K562 (cell line): ENCODE measurements around the gene CPB1. TPM values are rescaled to one million over a fixed set of nuclear protein-coding genes. Genes with fewer than 3 reads are reported as not detected.

ENCODE experiments used
- ATAC-seq: fragments of 200-7000 bp; cut with Tn5 transposase; 3 replicates; pipeline ENCODE4 v1.9.1; 2020; ENCODE audit warnings: moderate library complexity
- BruUV-seq: library from RNA; stranded (reverse); fragments of 400-500 nt; replicated peaks from 2 replicates; lab custom pipeline; 2021; lab: Mats Ljungman, UMichigan
- CTCF ChIA-PET: fragments of 300-600 bp; formaldehyde crosslinking; extraction: SDS; loops from one replicate; lab custom pipeline; 2021; ENCODE audit warnings: low intra/inter-chr PET ratio; lab: Yijun Ruan, JAX
- POLR2A ChIA-PET: fragments of 300-600, 350-650 bp; sonication (Branson Sonifier 250); formaldehyde crosslinking; extraction: SDS; loops from one replicate; lab custom pipeline; 2021; ENCODE audit warnings: antibody characterized with exemption, inconsistent platforms; lab: Yijun Ruan, JAX
- DNase-seq, 4 experiments: peaks; one replicate each; pipeline versions ENCODE4 v3.0.0 to v3.0.0-alpha.2; 2011 to 2018; ENCODE audit warnings: low spot score in 3 of 4, mixed read lengths in 3 of 4; ENCODE audit errors: extremely low read depth in 1 of 4
- FAIRE-seq: peaks from 2 replicates; lab custom pipeline; 2011; peaks lifted over from hg19 to GRCh38; lab: Jason Lieb, UNC
- H2AFZ ChIP-seq: 2 replicates; pipeline ENCODE4 v1.6.0; 2011; ENCODE audit warnings: low read depth, low read length, control low read depth, inconsistent platforms
- H3K27ac ChIP-seq: fragments of 200-600 bp; 3 replicates; pipeline ENCODE4 v1.8.0; 2011; ENCODE audit warnings: low read depth, mild to moderate bottlenecking, control low read depth, inconsistent platforms, low read length, moderate library complexity, mixed read lengths; ENCODE audit errors: extremely low read depth
- H3K27me3 ChIP-seq, 2 experiments: fragments of 300-600 bp in 1 of 2; 2 replicates in 1 of 2; 3 replicates in 1 of 2; pipeline versions ENCODE4 v1.6.0 to v1.8.0; 2011; ENCODE audit warnings: inconsistent platforms in 2 of 2, low read length in 2 of 2, mild to moderate bottlenecking in 1 of 2, mixed read lengths in 1 of 2, moderate library complexity in 1 of 2; ENCODE audit not compliant: control insufficient read depth in 2 of 2, insufficient read depth in 2 of 2
- H3K36me3 ChIP-seq: fragments of 300-600 bp; 3 replicates; pipeline ENCODE4 v1.8.0; 2011; ENCODE audit warnings: mild to moderate bottlenecking, low read length, inconsistent platforms; ENCODE audit not compliant: control insufficient read depth, insufficient read depth
- H3K4me1 ChIP-seq, 2 experiments: fragments of 200-600 bp in 1 of 2; replicated peaks in 1 of 2; 2 replicates in 1 of 2; 3 replicates in 1 of 2; pipeline versions ENCODE4 v1.5.1 to v1.8.0; 2011; ENCODE audit warnings: inconsistent platforms in 2 of 2, low read length in 2 of 2, mild to moderate bottlenecking in 1 of 2, mixed read lengths in 1 of 2, moderate library complexity in 1 of 2; ENCODE audit not compliant: control insufficient read depth in 2 of 2, insufficient read depth in 2 of 2
- H3K4me2 ChIP-seq: 2 replicates; pipeline ENCODE4 v1.6.1; 2011; ENCODE audit warnings: low read length, control low read depth, inconsistent platforms, mixed read lengths; ENCODE audit not compliant: insufficient read depth
- H3K4me3 ChIP-seq: fragments of 200-600 bp; sonication (generic), shearing (Covaris generic); 2 replicates; pipeline ENCODE4 v1.5.1; 2016; ENCODE audit warnings: control low read depth, inconsistent platforms
- H3K79me2 ChIP-seq: fragments of 200-600 bp; 3 replicates; pipeline ENCODE4 v1.8.0; 2011; ENCODE audit warnings: low read length, inconsistent platforms; ENCODE audit not compliant: control insufficient read depth, insufficient read depth
- H3K9ac ChIP-seq, 2 experiments: 2 replicates each; pipeline versions ENCODE4 v1.6.0 to v1.6.1; 2011; ENCODE audit warnings: low read depth in 2 of 2, low read length in 2 of 2, control low read depth in 1 of 2, inconsistent platforms in 1 of 2, mild to moderate bottlenecking in 1 of 2, mixed read lengths in 1 of 2; ENCODE audit not compliant: insufficient read depth in 1 of 2
- H3K9me1 ChIP-seq: one replicate; pipeline ENCODE4 v1.6.0; 2011; ENCODE audit warnings: inconsistent platforms, mild to moderate bottlenecking, low read length, moderate library complexity; ENCODE audit not compliant: control insufficient read depth, insufficient read depth
- H3K9me3 ChIP-seq: replicated peaks from 2 replicates; pipeline ENCODE4 v1.5.1; 2011; ENCODE audit warnings: low read depth, low read length, inconsistent platforms; ENCODE audit not compliant: control insufficient read depth, insufficient read depth
- H4K20me1 ChIP-seq: replicated peaks from 2 replicates; pipeline ENCODE4 v1.6.1; 2011; ENCODE audit warnings: low read length, inconsistent platforms, mixed read lengths; ENCODE audit not compliant: control insufficient read depth, insufficient read depth
- FOXP1 ChIP-seq: sonication (generic); formaldehyde crosslinking; IDR thresholded peaks from 2 replicates; pipeline ENCODE4 v1.8.0; 2022; ENCODE audit warnings: mild to moderate bottlenecking, missing genetic modification reagents
- POLR2B ChIP-seq: fragments of 450-650 bp; IDR thresholded peaks from 2 replicates; pipeline ENCODE4 v1.6.1; 2018; ENCODE audit warnings: low read depth; ENCODE audit not compliant: partially characterized antibody
- RFX7 ChIP-seq: fragments of 250-450 bp; sonication (Bioruptor Pico); IDR thresholded peaks from 2 replicates; pipeline ENCODE4 v1.5.1; 2021; ENCODE audit warnings: mild to moderate bottlenecking
- SNIP1 ChIP-seq: fragments of 450-650 bp; IDR thresholded peaks from 2 replicates; pipeline ENCODE4 v1.7.1; 2017; ENCODE audit warnings: low read depth, mild to moderate bottlenecking
- ZNF324 ChIP-seq: fragments of 250-450 bp; sonication (Bioruptor Pico); IDR thresholded peaks from 2 replicates; pipeline ENCODE4 v1.4.0; 2020; ENCODE audit warnings: mild to moderate bottlenecking
- WGBS: fragments of 100-300 bp; shearing (Covaris generic); methylation state at CpG from one replicate; pipeline ENCODE4 v1.1.6; 2016; ENCODE audit warnings: low coverage, mixed read lengths; ENCODE audit not compliant: insufficient coverage; ENCODE audit errors: missing lambda C conversion rate; 5-methylcytosine and 5-hydroxymethylcytosine counted together
- in situ Hi-C: fragments of 300-500 bp; cut with MboI; formaldehyde crosslinking; loops from 4 replicates; pipeline ENCODE4 v1.15.0; 2018; ENCODE audit warnings: inconsistent platforms, mixed read lengths
- intact Hi-C: fragments of 100-400 bp; cut with micrococcal nuclease; formaldehyde crosslinking; loops from 2 replicates; pipeline ENCODE4 v1.14.2; 2022
- polyA plus RNA-seq, 8 experiments: library from polyadenylated mRNA; depleted of rRNA in 4 of 8; stranded (reverse) in 5 of 8; unstranded in 3 of 8; fragments of >200 nt; fragmentation: Nextera tagmentation in 2 of 8; fragmentation: Illumina TruSeq in 1 of 8; extraction: Ambion mirVana in 2 of 8; extraction: Trizol in 1 of 8; gene quantifications; 2 replicates each; pipeline versions ENCODE4 v1.2.1 to v1.2.3, GENCODE V29; 2011 to 2014; ENCODE audit warnings: inconsistent platforms in 1 of 8, missing spikeins in 1 of 8
- total RNA-seq, 7 experiments: library from RNA; depleted of rRNA in 6 of 7; stranded (reverse); fragments of >200 nt in 6 of 7; fragmentation: Illumina TruSeq in 2 of 7; extraction: Trizol in 2 of 7; gene quantifications; 2 replicates each; pipeline versions ENCODE4 v1.2.1 to v1.2.3, GENCODE V29; 2011 to 2021; ENCODE audit warnings: low replicate concordance in 1 of 7
- TF ChIP-seq, protein P1 (sequence below), 2 experiments: fragments of 450-650 bp in 1 of 2; sonication (generic) in 1 of 2; formaldehyde crosslinking in 1 of 2; IDR thresholded peaks in 1 of 2; conservative IDR thresholded peaks in 1 of 2; 2 replicates each; pipeline versions ENCODE4 v1.6.1 to v1.8.1; 2016 to 2023; ENCODE audit warnings: mild to moderate bottlenecking in 2 of 2, moderate library complexity in 2 of 2, inconsistent platforms in 1 of 2, missing genetic modification reagents in 1 of 2

Gene CPB1
- total and polyA plus RNA-seq, 9 of the 15 experiments (the other 6 are each of a cell fraction or from before 2014, with no cell fraction given), result 3.7 TPM; not detected in 8

DNA sequence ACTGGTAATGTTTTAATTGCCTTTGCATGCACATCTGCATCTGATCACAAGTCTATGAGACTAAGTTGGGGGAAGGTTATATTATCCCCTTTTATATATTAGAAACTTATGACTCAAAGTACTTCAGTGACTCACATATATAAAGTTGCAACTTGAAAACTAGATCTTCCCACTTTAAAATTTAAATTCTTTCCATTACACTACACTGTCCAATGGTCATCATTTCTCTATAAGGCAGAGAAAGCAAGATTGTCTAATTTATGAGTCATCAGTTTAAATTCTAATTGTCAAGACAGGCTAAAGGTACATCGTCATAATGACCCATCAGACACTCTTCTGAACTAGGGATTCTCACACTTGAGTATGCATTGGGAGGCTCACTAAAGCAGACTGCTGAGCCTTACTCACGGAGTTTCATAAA, 75.4 kb downstream of the CPB1 start:
- CTCF ChIA-PET, result no interaction called here
- Histone ChIP-seq H3K4me3 (no peak overlapping the region), H3K36me3 (no peaks in the 10 kb centered on the region), H3K9ac (no peak overlapping the region), H4K20me1 (no peaks in the 10 kb centered on the region), H3K9me3 (no peaks in the 10 kb centered on the region), H3K4me2 (no peak overlapping the region), H3K27ac (no peak overlapping the region), H3K9me1 (no peaks in the 10 kb centered on the region), H3K4me1 (no peaks in the 10 kb centered on the region), H2AFZ (no peak overlapping the region), H3K79me2 (no peaks in the 10 kb centered on the region), H3K27me3 (no peaks in the 10 kb centered on the region)
- FAIRE-seq, result no peak
- DNase-seq, result no peak
- in situ Hi-C loops (no loop called here), intact Hi-C loops (no loop called here)
- no peak for ATAC-seq
- POLR2A ChIA-PET, result no interaction called here
- TF ChIP-seq POLR2B, result no peak
- TF ChIP-seq FOXP1 (CRISPR knock-in tag), result no peak
- TF ChIP-seq, protein P1, sequence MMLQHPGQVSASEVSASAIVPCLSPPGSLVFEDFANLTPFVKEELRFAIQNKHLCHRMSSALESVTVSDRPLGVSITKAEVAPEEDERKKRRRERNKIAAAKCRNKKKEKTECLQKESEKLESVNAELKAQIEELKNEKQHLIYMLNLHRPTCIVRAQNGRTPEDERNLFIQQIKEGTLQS (IDR thresholded peaks at IDR 0.05), result peak; percentile 20; the same call in 1 of the 2 replicates
- TF ChIP-seq, protein P1 (CRISPR knock-in tag; conservative IDR thresholded peaks at IDR 0.05), result no peak
- no peak for TF ChIP-seq ZNF324 (CRISPR knock-in tag)
- TF ChIP-seq SNIP1, result no peak
- no peak for TF ChIP-seq RFX7 (CRISPR knock-in tag)
- WGBS, result 0% methylated on average over 2 of the region's 2 CpGs
- no TSS peak for BruUV-seq
